ENCODE data around the gene VSIR. TPM values are rescaled to one million over a fixed set of nuclear protein-coding genes. Genes with fewer than 3 reads are reported as not detected.

The VSIR gene
- total RNA-seq, 3 donors from 2014 or later (not counting 1 experiment from before 2014, with no cell fraction given) = 134 to 193 (median 178) TPM

DNA sequence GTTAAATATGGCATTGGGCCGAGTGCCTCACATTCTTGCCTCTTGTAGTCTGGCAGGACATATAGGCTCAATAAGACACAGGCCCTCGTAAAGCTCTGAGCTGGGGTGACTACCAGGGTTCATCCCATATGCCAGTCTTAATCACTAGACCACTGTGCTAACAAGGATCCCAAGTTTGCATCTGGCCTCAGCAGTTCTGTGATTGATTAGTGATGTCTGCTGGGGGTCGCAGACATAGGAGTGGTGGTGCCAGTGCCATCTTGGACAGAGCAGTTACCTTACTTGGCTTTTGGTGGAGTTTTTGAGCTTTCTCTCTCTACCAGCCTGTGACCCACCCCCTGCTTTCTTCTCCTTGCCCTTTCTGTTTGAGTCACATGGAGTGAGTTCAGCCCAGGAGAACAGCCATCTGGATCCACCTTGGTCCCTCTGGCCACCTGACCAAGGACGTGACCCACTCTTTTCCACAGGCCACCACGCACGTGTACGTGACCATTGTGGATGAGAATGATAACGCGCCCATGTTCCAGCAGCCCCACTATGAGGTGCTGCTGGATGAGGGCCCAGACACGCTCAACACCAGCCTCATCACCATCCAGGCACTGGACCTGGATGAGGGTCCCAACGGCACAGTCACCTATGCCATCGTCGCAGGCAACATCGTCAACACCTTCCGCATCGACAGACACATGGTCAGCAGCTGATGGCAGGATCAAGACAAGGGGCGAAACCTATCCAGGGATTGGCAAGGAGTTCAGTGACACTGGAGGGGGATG is 4.1 kb upstream of the VSIR start:
- Mint-ChIP-seq H3K4me3 (no peak overlapping the region), H3K36me3 (no peaks in the 10 kb centered on the region), H3K27me3 (ENCODE audit: low read depth in 2 of 2) (no peaks in the 10 kb centered on the region), H3K27ac (no peak overlapping the region), H3K9me3 (no peaks in the 10 kb centered on the region), H3K4me1 (peaks cover 21 to 43% of the 10 kb centered on the region in 2 donors)
- Histone ChIP-seq H3K4me1 (ENCODE audit: control insufficient read depth, insufficient read depth, low read length) (peaks cover 46% of the 10 kb centered on the region), H3K36me3 (ENCODE audit: control insufficient read depth, insufficient read depth, low read length) (no peaks in the 10 kb centered on the region), H3K4me3 (ENCODE audit: low read length) (no peak overlapping the region), H3K9me3 (ENCODE audit: control insufficient read depth, insufficient read depth, low read length) (no peaks in the 10 kb centered on the region), H3K27me3 (ENCODE audit: control insufficient read depth, insufficient read depth, low read length) (no peaks in the 10 kb centered on the region), H3K27ac (ENCODE audit: low read length) (no peak overlapping the region)
- WGBS (ENCODE audit: insufficient coverage) = 95% methylated on average over 17 of the region's 17 CpGs
- DNase-seq (no peak), ATAC-seq (no peak)
- TF ChIP-seq, protein P1, sequence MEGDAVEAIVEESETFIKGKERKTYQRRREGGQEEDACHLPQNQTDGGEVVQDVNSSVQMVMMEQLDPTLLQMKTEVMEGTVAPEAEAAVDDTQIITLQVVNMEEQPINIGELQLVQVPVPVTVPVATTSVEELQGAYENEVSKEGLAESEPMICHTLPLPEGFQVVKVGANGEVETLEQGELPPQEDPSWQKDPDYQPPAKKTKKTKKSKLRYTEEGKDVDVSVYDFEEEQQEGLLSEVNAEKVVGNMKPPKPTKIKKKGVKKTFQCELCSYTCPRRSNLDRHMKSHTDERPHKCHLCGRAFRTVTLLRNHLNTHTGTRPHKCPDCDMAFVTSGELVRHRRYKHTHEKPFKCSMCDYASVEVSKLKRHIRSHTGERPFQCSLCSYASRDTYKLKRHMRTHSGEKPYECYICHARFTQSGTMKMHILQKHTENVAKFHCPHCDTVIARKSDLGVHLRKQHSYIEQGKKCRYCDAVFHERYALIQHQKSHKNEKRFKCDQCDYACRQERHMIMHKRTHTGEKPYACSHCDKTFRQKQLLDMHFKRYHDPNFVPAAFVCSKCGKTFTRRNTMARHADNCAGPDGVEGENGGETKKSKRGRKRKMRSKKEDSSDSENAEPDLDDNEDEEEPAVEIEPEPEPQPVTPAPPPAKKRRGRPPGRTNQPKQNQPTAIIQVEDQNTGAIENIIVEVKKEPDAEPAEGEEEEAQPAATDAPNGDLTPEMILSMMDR (IDR thresholded peaks at IDR 0.05) = no peak
- intact Hi-C loops (cut with micrococcal nuclease) = no loop called here

DNA sequence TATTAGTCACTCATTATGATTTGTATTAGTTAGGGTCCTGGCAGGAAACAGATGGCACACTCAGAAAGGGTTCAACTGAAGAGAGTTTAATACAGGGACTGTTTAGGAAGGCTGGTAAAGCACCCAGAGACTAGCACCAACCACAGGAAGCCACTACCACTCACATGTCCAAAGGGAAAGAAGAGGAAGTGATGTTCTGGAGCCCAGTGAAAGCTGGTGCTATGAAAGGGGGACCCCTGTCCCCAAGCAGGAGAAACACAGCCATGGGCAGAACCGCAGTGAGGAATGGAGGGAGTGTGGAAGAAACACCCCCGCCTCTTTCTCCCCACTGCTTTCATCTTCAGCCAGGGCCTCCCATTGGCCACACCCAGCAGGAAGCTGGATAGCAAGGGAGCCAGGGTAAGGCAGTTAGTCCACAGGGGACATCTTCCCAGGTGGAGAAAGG is 3.2 kb upstream of the VSIR start:
- H3K4me1 Mint-ChIP-seq = peaks cover 30 to 51% of the 10 kb centered on the region in 2 donors
- intact Hi-C loops (cut with micrococcal nuclease) = no loop called here
- TF ChIP-seq, protein P1 (IDR thresholded peaks at IDR 0.05) = no peak
- H3K36me3 Mint-ChIP-seq = no peaks in the 10 kb centered on the region
- DNase-seq = no peak
- Histone ChIP-seq H3K9me3 (ENCODE audit: control insufficient read depth, insufficient read depth, low read length) (no peaks in the 10 kb centered on the region), H3K4me3 (ENCODE audit: low read length) (no peak overlapping the region), H3K27ac (ENCODE audit: low read length) (no peak overlapping the region), H3K4me1 (ENCODE audit: control insufficient read depth, insufficient read depth, low read length) (peaks cover 53% of the 10 kb centered on the region), H3K27me3 (ENCODE audit: control insufficient read depth, insufficient read depth, low read length) (no peaks in the 10 kb centered on the region), H3K36me3 (ENCODE audit: control insufficient read depth, insufficient read depth, low read length) (no peaks in the 10 kb centered on the region)
- H3K9me3 Mint-ChIP-seq = no peaks in the 10 kb centered on the region
- H3K27me3 Mint-ChIP-seq (ENCODE audit: low read depth in 2 of 2) = no peaks in the 10 kb centered on the region
- no CpG with 5 or more reads among the region's 2 CpGs for WGBS (ENCODE audit: insufficient coverage)
- no peak for ATAC-seq
- no peak overlapping the region for H3K4me3 Mint-ChIP-seq
- H3K27ac Mint-ChIP-seq = no peak overlapping the region

DNA sequence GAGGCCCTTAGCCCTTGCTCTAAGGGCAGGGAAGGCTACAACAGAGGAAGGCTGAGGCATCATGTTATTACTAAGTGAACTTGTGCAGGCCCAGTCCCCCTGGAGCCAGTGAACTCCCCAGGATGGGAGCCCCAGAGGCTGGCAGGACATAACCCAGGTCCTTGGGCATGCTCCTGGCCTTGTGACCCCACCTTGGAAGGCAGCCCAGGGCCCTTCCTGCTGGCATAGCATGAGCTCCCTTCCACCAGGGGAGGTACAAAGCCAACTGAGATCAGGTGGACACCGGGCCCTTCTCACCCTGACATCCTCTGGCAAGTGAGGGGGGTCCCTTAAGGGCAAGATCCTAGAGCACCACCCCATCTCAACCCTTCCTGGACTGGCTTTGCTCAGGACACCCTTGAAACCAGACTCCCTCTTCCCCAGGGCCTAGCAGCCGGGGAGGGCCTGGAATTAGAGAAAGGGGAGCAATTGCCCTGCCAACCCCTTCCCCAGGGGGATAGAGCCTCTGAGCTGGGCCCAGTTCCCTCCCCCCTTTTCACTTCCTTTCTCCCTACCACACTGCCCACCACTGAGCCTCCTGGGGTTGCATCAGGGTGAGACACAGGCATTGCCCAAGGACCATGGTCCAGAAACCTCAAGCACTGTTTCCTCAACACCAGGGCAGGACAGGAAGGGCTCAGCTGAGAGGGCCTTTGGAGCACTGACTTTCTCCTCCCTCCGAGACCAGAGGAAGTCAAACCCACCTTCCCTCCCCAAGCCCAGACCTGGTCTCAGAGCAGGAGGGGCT is 1.8 kb upstream of the VSIR start:
- DNase-seq = no peak
- H3K4me3 Mint-ChIP-seq = peak overlapping the region; percentile 85
- 53% methylated on average over 3 of the region's 3 CpGs for WGBS (ENCODE audit: insufficient coverage)

More for the DNA sequence above, 1.8 kb upstream of the VSIR start:
- Histone ChIP-seq H3K9me3 (ENCODE audit: control insufficient read depth, insufficient read depth, low read length) (no peaks in the 10 kb centered on the region), H3K27ac (ENCODE audit: low read length) (peak overlapping the region; percentile 15), H3K4me1 (ENCODE audit: control insufficient read depth, insufficient read depth, low read length) (peaks cover 67% of the 10 kb centered on the region), H3K4me3 (ENCODE audit: low read length) (no peak overlapping the region), H3K36me3 (ENCODE audit: control insufficient read depth, insufficient read depth, low read length) (peaks cover 5% of the 10 kb centered on the region), H3K27me3 (ENCODE audit: control insufficient read depth, insufficient read depth, low read length) (no peaks in the 10 kb centered on the region)
- intact Hi-C loops (cut with micrococcal nuclease) = no loop called here
- Mint-ChIP-seq H3K9me3 (no peaks in the 10 kb centered on the region), H3K36me3 (no peaks in the 10 kb centered on the region), H3K27me3 (ENCODE audit: low read depth in 2 of 2) (no peaks in the 10 kb centered on the region), H3K4me1 (peaks cover 37 to 58% of the 10 kb centered on the region in 2 donors), H3K27ac (peak overlapping the region in 1 of 2 donors; percentile 98)
- TF ChIP-seq, protein P1 (IDR thresholded peaks at IDR 0.05) = no peak
- peak in 1 of 3 donors; percentile 31 for ATAC-seq

Measured in natural killer cell (primary cell).